HepG2 (cell line): ENCODE results near the gene PAXX. TPM values are rescaled to one million over a fixed set of nuclear protein-coding genes. Genes with fewer than 3 reads are reported as not detected.

Experiments
- ATAC-seq: fragments of 200-7000 bp; cut with Tn5 transposase; 3 replicates; pipeline ENCODE4 v1.9.1; 2020; ENCODE audit warnings: mild to moderate bottlenecking, moderate library complexity
- BruUV-seq: library from RNA; stranded (reverse); fragments of 400-500 nt; replicated peaks from 2 replicates; lab custom pipeline; 2021; lab: Mats Ljungman, UMichigan
- CTCF ChIA-PET: fragments of 300-600 bp; formaldehyde crosslinking; extraction: SDS; loops from one replicate; lab custom pipeline; 2021; ENCODE audit warnings: low total read pairs, inconsistent platforms, low intra/inter-chr PET ratio; lab: Yijun Ruan, JAX
- POLR2A ChIA-PET: fragments of 350-600 bp; sonication (Branson Sonifier 250); formaldehyde crosslinking; loops from one replicate; lab custom pipeline; 2020; ENCODE audit warnings: antibody characterized with exemption, inconsistent platforms; lab: Yijun Ruan, JAX
- DNase-seq: peaks from one replicate; pipeline ENCODE4 v3.0.0-alpha.2; 2015; ENCODE audit warnings: low spot score
- FAIRE-seq: peaks from 3 replicates; lab custom pipeline; 2011; peaks lifted over from hg19 to GRCh38; lab: Jason Lieb, UNC
- H2AFZ ChIP-seq: one replicate; pipeline ENCODE4 v1.6.1; 2011; ENCODE audit warnings: low read length, inconsistent platforms
- H3K27ac ChIP-seq: fragments of 300-600 bp; 3 replicates; pipeline ENCODE4 v1.8.0; 2011; ENCODE audit warnings: mixed run types, mild to moderate bottlenecking, mixed read lengths, low read length, inconsistent platforms; ENCODE audit not compliant: insufficient read depth; ENCODE audit errors: extremely low read length
- H3K27me3 ChIP-seq, 2 experiments: fragments of 200-600 bp in 1 of 2; 2 replicates in 1 of 2; 3 replicates in 1 of 2; pipeline versions ENCODE4 v1.6.0 to v1.8.0; 2011; ENCODE audit warnings: low read length in 2 of 2, mild to moderate bottlenecking in 2 of 2, moderate library complexity in 2 of 2, inconsistent platforms in 1 of 2; ENCODE audit not compliant: insufficient read depth in 2 of 2, control insufficient read depth in 1 of 2
- H3K36me3 ChIP-seq, 2 experiments: fragments of 200-600 bp in 1 of 2; replicated peaks in 1 of 2; 2 replicates in 1 of 2; 3 replicates in 1 of 2; pipeline versions ENCODE4 v1.5.1 to v1.8.0; 2011; ENCODE audit warnings: low read length in 2 of 2, inconsistent platforms in 1 of 2; ENCODE audit not compliant: insufficient read depth in 2 of 2, control insufficient read depth in 1 of 2
- H3K4me1 ChIP-seq: 2 replicates; pipeline ENCODE4 v1.5.1; 2012; ENCODE audit warnings: low read length, inconsistent platforms; ENCODE audit not compliant: insufficient read depth
- H3K4me2 ChIP-seq: 2 replicates; pipeline ENCODE4 v1.6.0; 2011; ENCODE audit warnings: low read depth, low read length, inconsistent platforms
- H3K4me3 ChIP-seq, 3 experiments: fragments of 200-600 bp in 1 of 3; sonication (generic), shearing (Covaris generic) in 1 of 3; replicated peaks in 1 of 3; 2 replicates each; pipeline ENCODE4 v1.5.1; 2011 to 2016; ENCODE audit warnings: low read length in 3 of 3, inconsistent platforms in 2 of 3, low read depth in 2 of 3, mild to moderate bottlenecking in 2 of 3, control low read depth in 1 of 3, mixed read lengths in 1 of 3; ENCODE audit not compliant: insufficient read depth in 1 of 3
- H3K79me2 ChIP-seq: one replicate; pipeline ENCODE4 v1.6.1; 2011; ENCODE audit warnings: low read length, inconsistent platforms; ENCODE audit not compliant: insufficient read depth
- H3K9ac ChIP-seq: 2 replicates; pipeline ENCODE4 v1.6.0; 2011; ENCODE audit warnings: mild to moderate bottlenecking, low read depth, low read length, inconsistent platforms; ENCODE audit not compliant: insufficient read depth
- H3K9me3 ChIP-seq: 2 replicates; pipeline ENCODE4 v1.5.1; 2012; ENCODE audit warnings: mild to moderate bottlenecking, low read length
- H4K20me1 ChIP-seq: 2 replicates; pipeline ENCODE4 v1.6.0; 2011; ENCODE audit warnings: inconsistent platforms, mild to moderate bottlenecking, low read length, moderate library complexity; ENCODE audit not compliant: insufficient read depth
- BCLAF1 ChIP-seq: fragments of 450-650 bp; IDR thresholded peaks from 2 replicates; pipeline ENCODE4 v1.6.1; 2017; ENCODE audit warnings: mild to moderate bottlenecking
- GATAD1 ChIP-seq: IDR thresholded peaks from 2 replicates; pipeline ENCODE4 v1.6.1; 2016; ENCODE audit warnings: missing genetic modification reagents, missing compliant biosample characterization
- KLF15 ChIP-seq: sonication (generic); formaldehyde crosslinking; IDR thresholded peaks from 2 replicates; pipeline ENCODE4 v1.8.1; 2023; ENCODE audit warnings: borderline replicate concordance, mild to moderate bottlenecking, inconsistent platforms, missing genetic modification reagents, mixed read lengths
- PRDM4 ChIP-seq: sonication (generic); formaldehyde crosslinking; IDR thresholded peaks from 2 replicates; pipeline ENCODE4 v1.9.0; 2021; ENCODE audit warnings: missing genetic modification reagents, borderline replicate concordance
- ZNF142 ChIP-seq: sonication (generic); formaldehyde crosslinking; IDR thresholded peaks from 2 replicates; pipeline ENCODE4 v1.4.0; 2020; ENCODE audit warnings: missing genetic modification reagents
- ZNF557 ChIP-seq: sonication (generic); formaldehyde crosslinking; IDR thresholded peaks from 2 replicates; pipeline ENCODE4 v1.4.0; 2020; ENCODE audit warnings: missing genetic modification reagents
- ZSCAN20 ChIP-seq: sonication (generic); formaldehyde crosslinking; IDR thresholded peaks from 2 replicates; pipeline ENCODE4 v1.4.0; 2020; ENCODE audit warnings: missing genetic modification reagents, mild to moderate bottlenecking, borderline replicate concordance
- WGBS: methylation state at CpG from one replicate; pipeline ENCODE4 v1.1.6; 2017; ENCODE audit warnings: low lambda C conversion rate; 5-methylcytosine and 5-hydroxymethylcytosine counted together
- in situ Hi-C: cut with HindIII; loops from 2 replicates; pipeline ENCODE4 v1.10.0; 2017; ENCODE audit warnings: low pct_unique_long_range_greater_than_20kb; ENCODE audit not compliant: extremely low pct_ligation_motif_present
- intact Hi-C: fragments of 100-400 bp; cut with micrococcal nuclease; formaldehyde crosslinking; loops from one replicate; pipeline ENCODE4 v1.10.0; 2022; ENCODE audit not compliant: unreplicated experiment
- polyA plus RNA-seq, 8 experiments: library from polyadenylated mRNA; depleted of rRNA in 3 of 8; stranded (reverse) in 7 of 8; unstranded in 1 of 8; fragments of >200 nt; fragmentation: Illumina TruSeq in 4 of 8; extraction: Trizol in 4 of 8; gene quantifications; 2 replicates each; pipeline versions ENCODE4 v1.2.1 to v1.2.3, GENCODE V29; 2011 to 2016; ENCODE audit warnings: low read depth in 4 of 8, missing spikeins in 1 of 8, mixed read lengths in 1 of 8; ENCODE audit not compliant: insufficient read depth in 1 of 8
- total RNA-seq, 5 experiments: library from RNA; depleted of rRNA; stranded (reverse); fragments of >200 nt; fragmentation: Illumina TruSeq; extraction: Trizol; gene quantifications; 2 replicates each; pipeline ENCODE4 v1.2.3, GENCODE V29; 2016; ENCODE audit warnings: low read depth in 1 of 5

Gene PAXX
- total and polyA plus RNA-seq, 2 of the 13 experiments (the other 11 are each of a cell fraction or from before 2014, with no cell fraction given) = 14.0 to 31.9 TPM

GRCh38 chr9:137038916-137039315 lies 46.7 kb downstream of the PAXX start:
- Histone ChIP-seq H2AFZ (no peak overlapping the region), H4K20me1 (peaks cover under 1% of the 10 kb centered on the region; the same call in 1 of the 2 replicates), H3K9me3 (no peaks in the 10 kb centered on the region), H3K9ac (no peak overlapping the region), H3K79me2 (no peaks in the 10 kb centered on the region), H3K4me1 (peaks cover 18% of the 10 kb centered on the region; the same call in 1 of the 2 replicates), H3K36me3 (no peaks in the 10 kb centered on the region), H3K27ac (no peak overlapping the region), H3K4me2 (no peak overlapping the region), H3K4me3 (no peak overlapping the region), H3K27me3 (peaks cover 0 to 7% of the 10 kb centered on the region in 2 experiments; a peak in 2 of 5 replicates)
- no peak for ATAC-seq
- intact Hi-C loops = no loop called here
- TF ChIP-seq ZNF557 (no peak), KLF15 (CRISPR knock-in tag) (no peak), PRDM4 (CRISPR knock-in tag) (no peak), BCLAF1 (no peak), ZSCAN20 (CRISPR knock-in tag) (no peak), ZNF142 (CRISPR knock-in tag) (no peak), GATAD1 (CRISPR knock-in tag) (no peak)
- ChIA-PET POLR2A (no interaction called here), CTCF (no interaction called here)
- no peak for DNase-seq
- WGBS = 81% methylated on average over 8 of the region's 9 CpGs
- in situ Hi-C loops = loop anchor here (10.0 kb wide), 1 partner anchor 194 kb away; the partner anchor contains the start of genes AJM1 and PHPT1
- no peak for FAIRE-seq
- BruUV-seq = no TSS peak
